RWPE2 (cell line): Measurements from ENCODE around the gene PGBD4.

ENCODE experiments used
- ATAC-seq: fragments of 200-7000 bp; cut with Tn5 transposase; 3 replicates; pipeline ENCODE4 v1.9.1; 2021; ENCODE audit warnings: low read depth
- DNase-seq: peaks from one replicate; pipeline ENCODE4 v3.0.0-alpha.2; 2020; ENCODE audit warnings: low spot score
- H3K27ac ChIP-seq: fragments of 450-650 bp; 2 replicates; pipeline ENCODE4 v1.5.1; 2017; ENCODE audit warnings: mild to moderate bottlenecking; ENCODE audit not compliant: poor library complexity, severe bottlenecking
- H3K27me3 ChIP-seq: fragments of 250-450 bp; sonication (Bioruptor Pico); 2 replicates; pipeline ENCODE4 v1.5.1; 2021; ENCODE audit warnings: mild to moderate bottlenecking, moderate library complexity; ENCODE audit not compliant: insufficient read depth, poor library complexity, severe bottlenecking
- H3K36me3 ChIP-seq: fragments of 250-450 bp; sonication (Bioruptor Pico); 2 replicates; pipeline ENCODE4 v1.5.1; 2020; ENCODE audit warnings: low read depth, mild to moderate bottlenecking, moderate library complexity
- H3K4me1 ChIP-seq: fragments of 250-450 bp; sonication (Bioruptor Pico); 2 replicates; pipeline ENCODE4 v1.5.1; 2021; ENCODE audit warnings: mild to moderate bottlenecking, moderate library complexity; ENCODE audit not compliant: insufficient read depth, poor library complexity, severe bottlenecking
- H3K4me3 ChIP-seq: fragments of 250-450 bp; sonication (Bioruptor Pico); 2 replicates; pipeline ENCODE4 v1.5.1; 2021; ENCODE audit warnings: mild to moderate bottlenecking, moderate library complexity; ENCODE audit not compliant: severe bottlenecking
- H3K9me3 ChIP-seq: fragments of 250-450 bp; sonication (Bioruptor Pico); 2 replicates; pipeline ENCODE4 v1.5.1; 2021; ENCODE audit warnings: mild to moderate bottlenecking, moderate library complexity; ENCODE audit not compliant: severe bottlenecking
- TF ChIP-seq, protein P1 (sequence below): fragments of 450-650 bp; IDR thresholded peaks from one replicate; pipeline ENCODE4 v1.5.1; 2017; ENCODE audit warnings: mild to moderate bottlenecking, moderate library complexity; ENCODE audit not compliant: poor library complexity, severe bottlenecking

PGBD4 gene

DNA sequence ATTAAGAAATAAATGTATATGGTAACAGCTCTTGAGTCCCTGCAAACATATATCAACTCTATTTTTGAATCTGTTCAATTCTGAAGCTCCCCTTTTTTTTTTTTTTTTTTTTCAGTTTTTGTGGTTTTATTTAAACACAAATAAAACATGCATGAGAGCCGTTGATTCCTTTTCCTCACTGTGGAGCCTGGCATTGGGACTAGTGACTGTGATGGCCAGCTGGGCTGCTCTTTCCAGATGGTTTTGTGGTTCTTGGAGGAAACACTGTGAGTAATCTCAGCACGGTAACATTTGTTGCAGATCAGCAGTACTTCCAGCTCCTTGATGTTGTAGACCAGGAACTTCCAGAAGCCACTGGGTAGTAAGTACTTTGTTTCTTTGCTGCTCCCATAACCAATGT lies 16.1 kb upstream of the PGBD4 start:
- Histone ChIP-seq H3K4me3 (no peak overlapping the region), H3K4me1 (no peaks in the 10 kb centered on the region), H3K27me3 (no peaks in the 10 kb centered on the region), H3K36me3 (peaks cover 61% of the 10 kb centered on the region), H3K9me3 (no peaks in the 10 kb centered on the region), H3K27ac (no peak overlapping the region)
- no peak for DNase-seq
- ATAC-seq, result no peak
- TF ChIP-seq, protein P1, sequence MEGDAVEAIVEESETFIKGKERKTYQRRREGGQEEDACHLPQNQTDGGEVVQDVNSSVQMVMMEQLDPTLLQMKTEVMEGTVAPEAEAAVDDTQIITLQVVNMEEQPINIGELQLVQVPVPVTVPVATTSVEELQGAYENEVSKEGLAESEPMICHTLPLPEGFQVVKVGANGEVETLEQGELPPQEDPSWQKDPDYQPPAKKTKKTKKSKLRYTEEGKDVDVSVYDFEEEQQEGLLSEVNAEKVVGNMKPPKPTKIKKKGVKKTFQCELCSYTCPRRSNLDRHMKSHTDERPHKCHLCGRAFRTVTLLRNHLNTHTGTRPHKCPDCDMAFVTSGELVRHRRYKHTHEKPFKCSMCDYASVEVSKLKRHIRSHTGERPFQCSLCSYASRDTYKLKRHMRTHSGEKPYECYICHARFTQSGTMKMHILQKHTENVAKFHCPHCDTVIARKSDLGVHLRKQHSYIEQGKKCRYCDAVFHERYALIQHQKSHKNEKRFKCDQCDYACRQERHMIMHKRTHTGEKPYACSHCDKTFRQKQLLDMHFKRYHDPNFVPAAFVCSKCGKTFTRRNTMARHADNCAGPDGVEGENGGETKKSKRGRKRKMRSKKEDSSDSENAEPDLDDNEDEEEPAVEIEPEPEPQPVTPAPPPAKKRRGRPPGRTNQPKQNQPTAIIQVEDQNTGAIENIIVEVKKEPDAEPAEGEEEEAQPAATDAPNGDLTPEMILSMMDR, result no peak

DNA sequence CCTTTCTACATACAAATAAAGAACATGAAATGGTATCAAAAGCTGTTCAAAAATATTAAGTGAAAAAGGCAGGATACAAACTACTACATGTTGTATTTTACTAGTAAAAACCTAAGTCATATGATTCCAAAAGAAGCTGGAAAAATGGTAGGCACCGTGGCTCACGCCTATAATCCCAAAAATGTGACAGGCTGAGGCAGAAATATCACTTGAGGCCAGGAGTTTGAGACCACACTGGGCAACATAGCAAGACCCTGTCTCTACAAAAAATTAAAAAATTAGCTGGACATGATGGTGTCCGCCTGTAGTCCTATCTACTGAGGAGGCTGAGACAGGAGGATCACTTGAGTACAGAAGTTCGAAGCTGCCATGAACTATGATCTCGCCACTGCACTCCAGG lies 2.0 kb upstream of the PGBD4 start:
- H3K36me3 ChIP-seq, result peaks cover 28% of the 10 kb centered on the region
- no peak for ATAC-seq
- no peak for DNase-seq
- no peaks in the 10 kb centered on the region for H3K9me3 ChIP-seq
- H3K4me1 ChIP-seq, result peaks cover 10% of the 10 kb centered on the region
- no peaks in the 10 kb centered on the region for H3K27me3 ChIP-seq
- TF ChIP-seq, protein P1, result no peak
- no peak overlapping the region for H3K4me3 ChIP-seq
- no peak overlapping the region for H3K27ac ChIP-seq

DNA sequence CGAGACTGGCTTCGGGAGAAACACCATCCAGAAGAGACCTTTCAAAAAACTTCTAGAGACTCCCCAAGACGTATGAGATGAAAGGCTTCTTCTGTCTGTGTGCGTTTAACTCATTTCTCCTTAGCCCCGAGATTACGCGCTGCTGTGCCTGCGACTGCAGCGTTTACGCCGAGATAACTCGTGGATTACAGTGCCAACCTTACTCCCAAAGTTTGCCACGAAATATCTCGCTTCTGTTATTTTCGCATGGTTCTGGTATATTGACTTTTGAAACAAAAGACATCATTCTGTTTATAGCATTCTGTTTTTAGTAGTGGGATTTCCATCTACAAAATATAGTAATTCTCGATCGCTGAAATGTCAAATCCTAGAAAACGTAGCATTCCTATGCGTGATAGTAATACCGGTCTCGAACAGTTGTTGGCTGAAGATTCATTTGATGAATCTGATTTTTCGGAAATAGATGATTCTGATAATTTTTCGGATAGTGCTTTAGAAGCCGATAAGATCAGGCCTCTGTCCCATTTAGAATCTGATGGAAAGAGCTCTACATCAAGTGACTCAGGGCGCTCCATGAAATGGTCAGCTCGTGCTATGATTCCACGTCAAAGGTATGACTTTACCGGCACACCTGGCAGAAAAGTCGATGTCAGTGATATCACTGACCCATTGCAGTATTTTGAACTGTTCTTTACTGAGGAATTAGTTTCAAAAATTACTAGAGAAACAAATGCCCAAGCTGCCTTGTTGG lies 467 bp downstream of the PGBD4 start:
- H3K27ac ChIP-seq, result peak overlapping the region; percentile 48
- TF ChIP-seq, protein P1, result no peak
- H3K36me3 ChIP-seq, result peaks cover 12% of the 10 kb centered on the region
- ATAC-seq, result no peak
- peaks cover 10% of the 10 kb centered on the region for H3K4me1 ChIP-seq
- H3K9me3 ChIP-seq, result no peaks in the 10 kb centered on the region
- H3K4me3 ChIP-seq, result peak overlapping the region; percentile 85
- DNase-seq, result no peak
- H3K27me3 ChIP-seq, result no peaks in the 10 kb centered on the region

DNA sequence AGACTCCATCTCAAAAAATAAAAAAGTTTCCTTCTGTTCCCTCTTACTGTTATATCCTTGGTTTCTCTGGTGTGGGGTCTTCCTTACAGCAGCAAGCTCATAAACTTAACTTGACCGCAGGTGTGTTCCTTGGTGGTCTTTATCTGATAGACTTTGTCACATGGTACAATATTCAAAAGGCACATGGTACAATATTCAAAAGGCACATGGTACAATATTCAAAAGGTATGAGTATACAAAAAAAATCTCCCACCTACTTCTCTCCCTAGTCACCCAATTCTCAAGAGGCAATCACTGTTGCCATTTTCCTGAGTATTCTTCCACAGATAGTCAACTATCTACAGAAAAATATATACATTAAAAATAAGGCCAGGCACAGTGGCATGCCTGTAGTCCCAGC lies 4.5 kb downstream of the PGBD4 start:
- H3K27me3 ChIP-seq, result no peaks in the 10 kb centered on the region

More for the DNA sequence above, 4.5 kb downstream of the PGBD4 start:
- DNase-seq, result no peak
- Histone ChIP-seq H3K9me3 (no peaks in the 10 kb centered on the region), H3K4me1 (no peaks in the 10 kb centered on the region), H3K27ac (no peak overlapping the region), H3K36me3 (0 out of 2 replicates have a peak, but pooled peaks cover 3% of the 10 kb centered on the region), H3K4me3 (no peak overlapping the region)
- TF ChIP-seq, protein P1, result no peak
- ATAC-seq, result no peak
